ENCODE results near the gene SMYD3. TPM values are rescaled to one million over a fixed set of nuclear protein-coding genes. Genes with fewer than 3 reads are reported as not detected.

The SMYD3 gene
- polyA plus RNA-seq, 1 experiment, result 39.9 TPM

DNA sequence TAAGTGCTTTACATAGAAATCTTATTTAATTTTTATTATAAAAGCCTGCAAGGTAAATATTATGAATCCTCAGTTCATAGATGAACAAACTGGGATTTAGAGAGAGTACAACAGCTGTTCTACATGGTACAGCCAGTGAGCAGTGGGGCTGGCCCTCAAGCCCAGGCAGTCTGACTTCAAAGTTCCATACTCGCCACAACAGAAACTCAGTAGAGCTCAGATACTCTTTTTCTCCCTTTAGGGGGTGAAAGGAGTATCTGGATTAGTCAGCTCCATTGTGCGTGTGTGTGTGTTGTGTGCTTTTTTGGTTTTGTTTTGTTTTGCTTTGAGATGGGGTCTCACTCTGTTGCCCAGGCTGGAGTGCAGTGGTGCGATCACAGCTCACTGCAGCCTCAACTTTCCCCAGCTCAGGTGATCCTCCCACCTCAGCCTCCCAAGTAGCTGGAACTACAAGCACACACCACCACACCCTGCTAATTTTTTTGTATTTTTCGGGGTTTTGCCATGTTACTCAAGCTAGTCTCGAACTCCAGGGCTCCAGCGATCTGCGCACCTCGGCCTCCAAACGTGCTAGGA lies 378.5 kb downstream of the SMYD3 start:
- no peak overlapping the region for H3K27ac ChIP-seq (ENCODE audit: low read depth, low read length)
- no peaks in the 10 kb centered on the region for H3K27me3 ChIP-seq (ENCODE audit: control insufficient read depth, insufficient read depth, low read length)
- TF ChIP-seq, protein P1, sequence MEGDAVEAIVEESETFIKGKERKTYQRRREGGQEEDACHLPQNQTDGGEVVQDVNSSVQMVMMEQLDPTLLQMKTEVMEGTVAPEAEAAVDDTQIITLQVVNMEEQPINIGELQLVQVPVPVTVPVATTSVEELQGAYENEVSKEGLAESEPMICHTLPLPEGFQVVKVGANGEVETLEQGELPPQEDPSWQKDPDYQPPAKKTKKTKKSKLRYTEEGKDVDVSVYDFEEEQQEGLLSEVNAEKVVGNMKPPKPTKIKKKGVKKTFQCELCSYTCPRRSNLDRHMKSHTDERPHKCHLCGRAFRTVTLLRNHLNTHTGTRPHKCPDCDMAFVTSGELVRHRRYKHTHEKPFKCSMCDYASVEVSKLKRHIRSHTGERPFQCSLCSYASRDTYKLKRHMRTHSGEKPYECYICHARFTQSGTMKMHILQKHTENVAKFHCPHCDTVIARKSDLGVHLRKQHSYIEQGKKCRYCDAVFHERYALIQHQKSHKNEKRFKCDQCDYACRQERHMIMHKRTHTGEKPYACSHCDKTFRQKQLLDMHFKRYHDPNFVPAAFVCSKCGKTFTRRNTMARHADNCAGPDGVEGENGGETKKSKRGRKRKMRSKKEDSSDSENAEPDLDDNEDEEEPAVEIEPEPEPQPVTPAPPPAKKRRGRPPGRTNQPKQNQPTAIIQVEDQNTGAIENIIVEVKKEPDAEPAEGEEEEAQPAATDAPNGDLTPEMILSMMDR (IDR thresholded peaks at IDR 0.05; ENCODE audit: low read depth, low read length), result no peak
- POLR2A ChIA-PET, result no interaction called here
- DNase-seq (ENCODE audit: low read depth, low spot score), result no peak
- H3K9me3 ChIP-seq (ENCODE audit: control insufficient read depth, insufficient read depth, low read length), result no peaks in the 10 kb centered on the region
- H3K4me3 ChIP-seq (ENCODE audit: low read depth, low read length), result no peak overlapping the region
- CTCF ChIA-PET, result no interaction called here

DNA sequence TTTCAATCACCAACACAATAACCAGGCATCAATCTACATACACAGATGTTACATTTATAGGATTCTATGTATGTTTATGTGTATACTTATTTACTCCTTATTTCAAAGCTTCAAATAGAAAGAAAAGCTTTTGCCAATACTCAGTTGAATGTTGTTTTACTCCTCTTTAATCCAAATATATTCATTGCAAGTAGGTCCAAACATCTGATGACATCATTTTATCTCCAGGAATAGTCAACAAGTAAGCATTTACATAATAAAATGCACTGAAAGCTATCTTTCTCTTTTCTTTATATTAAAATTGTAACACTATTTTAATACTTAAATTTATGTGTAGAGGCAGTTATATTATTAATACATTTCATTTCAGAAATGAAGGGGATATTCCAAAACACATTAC lies 380.5 kb downstream of the SMYD3 start:
- no peaks in the 10 kb centered on the region for H3K27me3 ChIP-seq (ENCODE audit: control insufficient read depth, insufficient read depth, low read length)
- CTCF ChIA-PET, result interaction anchor here (0.6 kb wide), 1 partner anchor 10 kb away, joined by 3 read pairs; no protein-coding TSS in a partner anchor
- H3K9me3 ChIP-seq (ENCODE audit: control insufficient read depth, insufficient read depth, low read length), result no peaks in the 10 kb centered on the region
- no peak for DNase-seq (ENCODE audit: low read depth, low spot score)
- POLR2A ChIA-PET, result no interaction called here
- no peak overlapping the region for H3K4me3 ChIP-seq (ENCODE audit: low read depth, low read length)
- H3K27ac ChIP-seq (ENCODE audit: low read depth, low read length), result no peak overlapping the region
- TF ChIP-seq, protein P1 (IDR thresholded peaks at IDR 0.05; ENCODE audit: low read depth, low read length), result no peak

DNA sequence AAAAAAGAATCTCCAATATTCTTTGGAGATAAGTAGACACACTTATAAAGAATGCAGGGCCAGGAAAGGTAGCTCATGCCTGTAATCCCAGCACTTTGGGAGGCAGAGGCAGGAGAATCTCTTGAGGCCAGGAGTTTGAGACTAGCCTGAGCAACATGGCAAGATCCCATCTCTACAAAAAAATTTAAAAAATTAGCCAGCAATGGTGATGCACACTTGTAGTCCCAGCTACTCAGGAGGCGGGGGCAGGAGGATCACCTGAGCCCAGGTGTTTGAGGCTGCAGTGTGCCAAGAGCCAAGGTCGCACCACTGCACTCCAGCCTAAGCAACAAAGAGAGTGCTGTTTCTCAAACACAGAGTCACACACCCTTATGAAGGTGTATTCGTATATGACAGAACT lies 385.0 kb downstream of the SMYD3 start:
- POLR2A ChIA-PET, result no interaction called here

DNA sequence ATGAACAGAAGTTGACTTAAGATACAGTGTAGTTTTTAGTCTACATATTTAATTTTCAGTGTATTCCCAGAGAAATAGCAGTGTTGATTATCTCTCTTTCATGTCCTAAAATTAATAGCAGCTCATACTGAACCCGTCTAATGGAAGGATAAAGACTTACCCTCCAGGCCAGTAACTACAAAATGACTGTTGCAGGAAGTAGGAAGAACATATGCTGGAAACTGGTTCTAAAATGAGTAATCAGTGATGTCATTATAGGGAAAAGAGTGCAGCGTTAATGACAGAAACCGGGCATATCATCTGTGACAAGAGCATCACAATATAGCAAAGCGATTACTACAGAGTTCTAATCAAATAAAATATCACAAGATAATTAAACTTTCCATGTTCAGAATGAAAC lies 385.5 kb downstream of the SMYD3 start:
- no peak overlapping the region for H3K4me3 ChIP-seq (ENCODE audit: low read depth, low read length)
- DNase-seq (ENCODE audit: low read depth, low spot score), result no peak
- TF ChIP-seq, protein P1 (IDR thresholded peaks at IDR 0.05; ENCODE audit: low read depth, low read length), result no peak
- CTCF ChIA-PET, result interaction anchor here (0.7 to 1.0 kb wide), 2 partner anchors 15 to 969 kb away, joined by 3 read pairs; no protein-coding TSS in a partner anchor
- no peak overlapping the region for H3K27ac ChIP-seq (ENCODE audit: low read depth, low read length)
- H3K27me3 ChIP-seq (ENCODE audit: control insufficient read depth, insufficient read depth, low read length), result no peaks in the 10 kb centered on the region
- no peaks in the 10 kb centered on the region for H3K9me3 ChIP-seq (ENCODE audit: control insufficient read depth, insufficient read depth, low read length)
- POLR2A ChIA-PET, result no interaction called here

More for the DNA sequence above, 385.0 kb downstream of the SMYD3 start:
- CTCF ChIA-PET, result interaction anchor here (1.0 kb wide), 1 partner anchor 969 kb away, joined by 3 read pairs; no protein-coding TSS in a partner anchor
- Histone ChIP-seq H3K9me3 (ENCODE audit: control insufficient read depth, insufficient read depth, low read length) (no peaks in the 10 kb centered on the region), H3K27ac (ENCODE audit: low read depth, low read length) (no peak overlapping the region), H3K4me3 (ENCODE audit: low read depth, low read length) (no peak overlapping the region), H3K27me3 (ENCODE audit: control insufficient read depth, insufficient read depth, low read length) (no peaks in the 10 kb centered on the region)
- DNase-seq (ENCODE audit: low read depth, low spot score), result no peak
- TF ChIP-seq, protein P1 (IDR thresholded peaks at IDR 0.05; ENCODE audit: low read depth, low read length), result no peak

DNA sequence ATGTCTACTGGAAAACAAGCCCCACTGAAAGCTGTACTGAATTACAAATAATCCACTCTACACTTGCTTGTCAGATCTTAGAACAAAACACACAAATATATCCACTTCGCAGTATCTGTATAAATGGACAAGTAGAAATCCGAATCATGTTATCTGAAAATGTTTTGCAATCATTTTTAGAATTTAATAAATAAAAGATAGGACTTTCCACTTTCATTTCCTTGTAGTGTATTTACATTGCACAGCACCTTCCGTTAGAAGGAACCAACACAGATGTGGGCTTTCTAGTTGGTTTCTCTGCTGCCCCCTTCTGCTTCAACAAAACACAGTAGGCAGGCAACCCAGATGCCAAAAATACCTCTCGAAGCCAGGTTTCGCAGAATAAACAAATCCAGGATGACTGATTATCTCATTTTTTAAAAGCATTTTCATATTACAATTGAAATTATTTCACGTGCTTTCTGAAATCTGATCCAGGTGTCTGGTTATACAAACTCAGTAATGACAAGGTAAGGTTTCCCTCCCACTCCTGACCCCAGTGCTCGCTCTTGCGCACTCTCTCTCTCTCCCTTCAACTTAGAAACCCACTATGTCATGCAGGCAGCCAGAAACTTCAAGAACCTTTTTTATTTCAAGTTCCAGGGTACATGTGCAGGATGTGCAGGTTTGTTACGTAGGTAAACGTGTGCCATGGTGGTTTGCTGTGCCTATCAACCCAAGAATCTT lies 389.9 kb downstream of the SMYD3 start:
- CTCF ChIA-PET, result interaction anchor here (0.9 kb wide), 1 partner anchor 9 kb away, joined by 3 read pairs; no protein-coding TSS in a partner anchor
- TF ChIP-seq, protein P1 (IDR thresholded peaks at IDR 0.05; ENCODE audit: low read depth, low read length), result peak; percentile 59
- Histone ChIP-seq H3K27me3 (ENCODE audit: control insufficient read depth, insufficient read depth, low read length) (no peaks in the 10 kb centered on the region), H3K4me3 (ENCODE audit: low read depth, low read length) (no peak overlapping the region), H3K27ac (ENCODE audit: low read depth, low read length) (no peak overlapping the region), H3K9me3 (ENCODE audit: control insufficient read depth, insufficient read depth, low read length) (no peaks in the 10 kb centered on the region)
- peak; percentile 32 for DNase-seq (ENCODE audit: low read depth, low spot score)
- POLR2A ChIA-PET, result no interaction called here
